Measurements from ENCODE around the gene GJA3. TPM values are rescaled to one million over a fixed set of nuclear protein-coding genes. Genes with fewer than 3 reads are reported as not detected.

The GJA3 gene
- total and polyA plus RNA-seq, 9 of the 15 experiments (the other 6 are each of a cell fraction or from before 2014, with no cell fraction given) = 0.03 to 0.13 (median 0.04) TPM; not detected in 4

DNA sequence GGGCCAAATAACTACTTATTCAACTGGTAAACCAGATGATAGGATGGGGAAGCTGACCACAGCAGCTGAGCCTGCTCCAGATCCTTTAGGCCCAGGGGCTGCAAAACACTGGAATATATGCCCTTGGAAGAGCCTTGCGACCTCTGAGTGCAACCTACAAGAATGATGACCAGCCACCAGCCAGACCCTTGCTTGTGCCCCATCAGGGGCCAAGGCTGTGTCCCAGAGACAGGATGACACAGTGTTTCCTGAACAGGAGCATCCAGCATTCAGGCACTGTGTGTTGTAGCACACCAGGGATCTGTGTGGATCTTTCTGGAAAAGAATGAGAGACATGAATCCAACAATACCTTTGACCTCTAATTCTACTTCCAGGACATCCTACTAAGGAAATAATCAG, 14.5 kb downstream of the GJA3 start:
- Histone ChIP-seq H3K79me2 (ENCODE audit: control insufficient read depth, insufficient read depth, low read length) (no peaks in the 10 kb centered on the region), H2AFZ (ENCODE audit: low read depth, low read length) (no peak overlapping the region), H3K4me2 (ENCODE audit: insufficient read depth, low read length) (no peak overlapping the region), H4K20me1 (replicated peaks; ENCODE audit: control insufficient read depth, insufficient read depth, low read length) (0 out of 2 replicates have a peak, but pooled peaks cover 5% of the 10 kb centered on the region), H3K27ac (ENCODE audit: extremely low read depth, low read depth, low read length) (no peak overlapping the region), H3K9me3 (replicated peaks; ENCODE audit: control insufficient read depth, insufficient read depth, low read depth, low read length) (no peaks in the 10 kb centered on the region), H3K9me1 (ENCODE audit: control insufficient read depth, insufficient read depth, low read length) (no peaks in the 10 kb centered on the region), H3K4me1 (replicated peaks in 1 of 2; ENCODE audit: control insufficient read depth in 2 of 2, insufficient read depth in 2 of 2, low read length in 2 of 2) (peaks cover 0 to 9% of the 10 kb centered on the region in 2 experiments; a peak in 2 of 5 replicates), H3K9ac (ENCODE audit: insufficient read depth in 1 of 2, low read depth in 2 of 2, low read length in 2 of 2) (no peak overlapping the region), H3K27me3 (ENCODE audit: control insufficient read depth in 2 of 2, insufficient read depth in 2 of 2, low read length in 2 of 2) (peaks cover 17 to 59% of the 10 kb centered on the region in 2 experiments; a peak in 4 of 5 replicates), H3K36me3 (ENCODE audit: control insufficient read depth, insufficient read depth, low read length) (no peaks in the 10 kb centered on the region), H3K4me3 (no peak overlapping the region)
- no peak for ATAC-seq
- 0% methylated on average over 1 of the region's 1 CpG for WGBS (ENCODE audit: insufficient coverage, low coverage, missing lambda C conversion rate)
- BruUV-seq (replicated peaks) = no TSS peak
- in situ Hi-C loops (cut with MboI) (no loop called here), intact Hi-C loops (cut with micrococcal nuclease) (no loop called here)
- ChIA-PET CTCF (ENCODE audit: low intra/inter-chr PET ratio) (no interaction called here), POLR2A (interaction anchor here (0.6 kb wide), 1 partner anchor 15 kb away, joined by 4 read pairs; no protein-coding TSS in a partner anchor)
- DNase-seq (ENCODE audit: extremely low read depth in 1 of 4, low spot score in 3 of 4) = no peak
- FAIRE-seq = no peak
- no peak for TF ChIP-seq DMBX1 (CRISPR knock-in tag; IDR thresholded peaks at IDR 0.05; ENCODE audit: borderline replicate concordance)
- TF ChIP-seq NELFE (IDR thresholded peaks at IDR 0.05; ENCODE audit: insufficient read depth, insufficient read length) = no peak
- TF ChIP-seq HMGN3 (IDR thresholded peaks at IDR 0.05; ENCODE audit: borderline replicate concordance, extremely low read depth, insufficient read length, low read depth, low read length) = no peak
- TF ChIP-seq CHCHD3 (CRISPR knock-in tag; IDR thresholded peaks at IDR 0.05) = no peak
- no peak for TF ChIP-seq RFX5 (IDR thresholded peaks at IDR 0.05; ENCODE audit: low read depth, low read length)
- TF ChIP-seq ZNF134 (CRISPR knock-in tag; conservative IDR thresholded peaks at IDR 0.05) = no peak
- TF ChIP-seq ZNF133 (CRISPR knock-in tag; IDR thresholded peaks at IDR 0.05) = no peak
- TF ChIP-seq, protein P1, sequence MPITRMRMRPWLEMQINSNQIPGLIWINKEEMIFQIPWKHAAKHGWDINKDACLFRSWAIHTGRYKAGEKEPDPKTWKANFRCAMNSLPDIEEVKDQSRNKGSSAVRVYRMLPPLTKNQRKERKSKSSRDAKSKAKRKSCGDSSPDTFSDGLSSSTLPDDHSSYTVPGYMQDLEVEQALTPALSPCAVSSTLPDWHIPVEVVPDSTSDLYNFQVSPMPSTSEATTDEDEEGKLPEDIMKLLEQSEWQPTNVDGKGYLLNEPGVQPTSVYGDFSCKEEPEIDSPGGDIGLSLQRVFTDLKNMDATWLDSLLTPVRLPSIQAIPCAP (CRISPR knock-in tag; IDR thresholded peaks at IDR 0.05; ENCODE audit: borderline replicate concordance) = no peak
- TF ChIP-seq, protein P2, sequence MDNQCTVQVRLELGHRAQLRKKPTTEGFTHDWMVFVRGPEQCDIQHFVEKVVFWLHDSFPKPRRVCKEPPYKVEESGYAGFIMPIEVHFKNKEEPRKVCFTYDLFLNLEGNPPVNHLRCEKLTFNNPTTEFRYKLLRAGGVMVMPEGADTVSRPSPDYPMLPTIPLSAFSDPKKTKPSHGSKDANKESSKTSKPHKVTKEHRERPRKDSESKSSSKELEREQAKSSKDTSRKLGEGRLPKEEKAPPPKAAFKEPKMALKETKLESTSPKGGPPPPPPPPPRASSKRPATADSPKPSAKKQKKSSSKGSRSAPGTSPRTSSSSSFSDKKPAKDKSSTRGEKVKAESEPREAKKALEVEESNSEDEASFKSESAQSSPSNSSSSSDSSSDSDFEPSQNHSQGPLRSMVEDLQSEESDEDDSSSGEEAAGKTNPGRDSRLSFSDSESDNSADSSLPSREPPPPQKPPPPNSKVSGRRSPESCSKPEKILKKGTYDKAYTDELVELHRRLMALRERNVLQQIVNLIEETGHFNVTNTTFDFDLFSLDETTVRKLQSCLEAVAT (IDR thresholded peaks at IDR 0.05) = no peak
- TF ChIP-seq NFXL1 (CRISPR knock-in tag; IDR thresholded peaks at IDR 0.05) = no peak
- TF ChIP-seq ETV1 (tag; conservative IDR thresholded peaks at IDR 0.05; ENCODE audit: low read depth) = no peak
- no peak for TF ChIP-seq FOXK2 (conservative IDR thresholded peaks at IDR 0.05 in 1 of 2, IDR thresholded peaks at IDR 0.05 in 1 of 2; ENCODE audit: low read depth in 2 of 2)
- TF ChIP-seq, protein P3, sequence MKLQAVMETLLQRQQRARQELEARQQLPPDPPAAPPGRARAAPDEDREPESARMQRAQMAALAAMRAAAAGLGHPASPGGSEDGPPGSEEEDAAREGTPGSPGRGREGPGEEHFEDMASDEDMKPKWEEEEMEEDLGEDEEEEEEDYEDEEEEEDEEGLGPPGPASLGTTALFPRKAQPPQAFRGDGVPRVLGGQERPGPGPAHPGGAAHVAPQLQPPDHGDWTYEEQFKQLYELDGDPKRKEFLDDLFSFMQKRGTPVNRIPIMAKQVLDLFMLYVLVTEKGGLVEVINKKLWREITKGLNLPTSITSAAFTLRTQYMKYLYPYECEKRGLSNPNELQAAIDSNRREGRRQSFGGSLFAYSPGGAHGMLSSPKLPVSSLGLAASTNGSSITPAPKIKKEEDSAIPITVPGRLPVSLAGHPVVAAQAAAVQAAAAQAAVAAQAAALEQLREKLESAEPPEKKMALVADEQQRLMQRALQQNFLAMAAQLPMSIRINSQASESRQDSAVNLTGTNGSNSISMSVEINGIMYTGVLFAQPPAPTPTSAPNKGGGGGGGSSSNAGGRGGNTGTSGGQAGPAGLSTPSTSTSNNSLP (IDR thresholded peaks at IDR 0.05; ENCODE audit: borderline replicate concordance, low read depth, low read length) = no peak
- TF ChIP-seq THRAP3 (IDR thresholded peaks at IDR 0.05; ENCODE audit: borderline replicate concordance) = no peak
- no peak for TF ChIP-seq KLF10 (CRISPR knock-in tag; IDR thresholded peaks at IDR 0.05)
- TF ChIP-seq, protein P4, sequence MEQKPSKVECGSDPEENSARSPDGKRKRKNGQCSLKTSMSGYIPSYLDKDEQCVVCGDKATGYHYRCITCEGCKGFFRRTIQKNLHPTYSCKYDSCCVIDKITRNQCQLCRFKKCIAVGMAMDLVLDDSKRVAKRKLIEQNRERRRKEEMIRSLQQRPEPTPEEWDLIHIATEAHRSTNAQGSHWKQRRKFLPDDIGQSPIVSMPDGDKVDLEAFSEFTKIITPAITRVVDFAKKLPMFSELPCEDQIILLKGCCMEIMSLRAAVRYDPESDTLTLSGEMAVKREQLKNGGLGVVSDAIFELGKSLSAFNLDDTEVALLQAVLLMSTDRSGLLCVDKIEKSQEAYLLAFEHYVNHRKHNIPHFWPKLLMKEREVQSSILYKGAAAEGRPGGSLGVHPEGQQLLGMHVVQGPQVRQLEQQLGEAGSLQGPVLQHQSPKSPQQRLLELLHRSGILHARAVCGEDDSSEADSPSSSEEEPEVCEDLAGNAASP (IDR thresholded peaks at IDR 0.05) = no peak
- no peak for TF ChIP-seq DIDO1 (tag; IDR thresholded peaks at IDR 0.05; ENCODE audit: low read depth)
